Spleen (tissue), 7 donors: Measurements from ENCODE around the gene TMEM115.

Experiments
- CTCF ChIP-seq, 11 experiments: fragments of 200-600 bp in 7 of 11; fragments of 450-650 bp in 4 of 11; sonication (generic) in 4 of 11; IDR thresholded peaks in 8 of 11; conservative IDR thresholded peaks in 3 of 11; 1 replicate in 7 of 11; 2 replicates in 4 of 11; pipeline versions ENCODE4 v1.4.0 to v1.8.0; 2016 to 2021; ENCODE audit warnings: antibody characterized with exemption in 11 of 11, inconsistent platforms in 4 of 11, mild to moderate bottlenecking in 1 of 11
- POLR2A ChIP-seq, 3 donors: fragments of 450-650 bp; IDR thresholded peaks; one replicate each; pipeline ENCODE4 v1.5.1; 2017; ENCODE audit warnings: antibody characterized with exemption in 3 of 3, mild to moderate bottlenecking in 1 of 3
- donor health status: DM: no; HTN: no; CAD: no; lungs with moderate emphysema.
- donor health status: DM: no; HTN: no; CAD: no.
- donor health status: DM: no; HTN: no; CAD: no.

GRCh38 chr3:50331364-50331907, 27.9 kb downstream of the TMEM115 start:
- no peak for TF ChIP-seq POLR2A (IDR thresholded peaks at IDR 0.05)
- TF ChIP-seq CTCF (IDR thresholded peaks at IDR 0.05 in 8 of 11, conservative IDR thresholded peaks at IDR 0.05 in 3 of 11) = no peak
